Right lobe of liver (tissue), 4 donors: ENCODE measurements around the gene PLA2G4D.

Experiments
- CTCF ChIP-seq, 4 donors: fragments of 200-600 bp in 3 of 4; fragments of 450-650 bp in 1 of 4; IDR thresholded peaks; one replicate each; pipeline versions ENCODE4 v1.5.1 to v1.8.0; 2016 to 2022; ENCODE audit warnings: antibody characterized with exemption in 4 of 4, mild to moderate bottlenecking in 2 of 4
- POLR2A ChIP-seq: fragments of 450-650 bp; IDR thresholded peaks from one replicate; pipeline ENCODE4 v1.6.1; 2017; ENCODE audit warnings: antibody characterized with exemption, mild to moderate bottlenecking
- donor health status: DM: no; HTN: no; CAD: no.
- donor health status: DM: no; HTN: no; CAD: no.
- donor health status: DM: no; HTN: yes; CAD: no.

DNA sequence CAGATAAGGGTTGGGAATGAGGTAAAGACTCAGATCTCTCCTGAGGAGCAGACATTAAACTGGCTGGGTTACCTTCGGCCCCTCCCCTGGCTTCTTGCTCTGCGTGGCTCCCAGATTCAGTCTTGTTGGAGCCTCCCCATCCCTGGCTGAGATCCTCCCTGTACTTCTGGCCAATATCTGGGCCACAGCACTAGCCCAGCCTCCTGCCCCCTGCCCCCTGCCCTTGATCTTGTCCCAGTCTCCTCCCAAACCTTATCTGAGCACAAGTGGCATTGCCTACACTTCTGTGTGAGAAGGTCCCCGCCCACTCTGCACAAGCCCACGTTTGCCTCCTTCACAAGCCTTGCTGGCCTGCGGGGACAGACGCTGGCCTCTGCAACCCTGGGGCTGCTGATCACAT is 45.2 kb upstream of the PLA2G4D start:
- TF ChIP-seq CTCF (IDR thresholded peaks at IDR 0.05) (no peak), POLR2A (no peak)
